Measurements from ENCODE around the gene FAM186B.
"Not testable (repeated sequence)": the region's sequence is repeated elsewhere in the genome, so short reads cannot be mapped to it uniquely, and the experiment has no call there.

Gene FAM186B

DNA sequence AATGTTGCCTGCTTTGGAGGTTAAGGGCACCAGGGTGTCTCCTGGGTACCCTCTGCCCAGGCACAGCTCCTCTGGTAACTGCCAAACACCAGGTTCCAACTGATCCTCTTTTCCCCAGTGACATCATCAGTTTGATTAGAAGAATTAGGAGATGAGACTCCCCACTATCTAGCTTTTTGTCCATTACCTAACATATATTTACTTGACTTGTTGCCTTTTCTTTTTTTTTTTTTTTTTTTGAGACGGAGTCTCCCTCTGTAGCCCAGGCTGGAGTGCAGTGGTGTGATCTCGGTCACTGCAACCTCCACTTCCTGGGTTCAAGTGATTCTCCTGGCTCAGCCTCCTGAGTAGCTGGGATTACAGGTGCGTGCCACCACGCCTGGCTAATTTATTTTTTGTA is at the start of gene FAM186B:
TSS of gene FAM186B (minus strand) at position 101 of the 400 bp plus-strand sequence. CDS start 162 bp downstream, outside the sequence.
- H3K9me3 ChIP-seq (ENCODE audit: insufficient read depth, low read depth, low read length); H3K9ac ChIP-seq (ENCODE audit: low read depth, low read length); H3K36me3 ChIP-seq (ENCODE audit: insufficient read depth, low read depth, low read length); H3K27ac ChIP-seq (ENCODE audit: low read length); H3K4me1 ChIP-seq (ENCODE audit: insufficient read depth, low read length); H3K4me3 ChIP-seq (ENCODE audit: low read length): not testable (repeated sequence)
- peaks cover 14% of the 10 kb centered on the region; the same call in 1 of the 2 replicates for H3K27me3 ChIP-seq (ENCODE audit: insufficient read depth, low read length)

DNA sequence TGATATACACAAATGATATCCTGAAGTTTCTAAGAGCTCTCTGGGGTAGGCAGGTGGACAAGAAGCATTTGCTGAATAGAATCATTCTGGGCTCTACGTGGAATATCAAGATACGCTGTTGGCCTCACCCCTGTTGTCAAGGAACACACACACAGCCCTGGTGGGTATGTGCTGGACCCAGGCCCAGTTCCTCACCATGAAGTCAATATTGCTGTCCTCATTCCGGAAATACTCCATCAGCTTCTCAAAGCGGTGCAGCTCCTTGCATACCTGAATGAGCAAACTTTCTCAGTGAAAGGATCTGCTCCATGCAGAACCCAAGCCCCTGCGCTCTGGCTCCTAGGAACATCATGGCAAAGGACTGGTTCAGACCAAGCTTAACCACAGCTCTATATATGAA is 49.3 kb upstream of the FAM186B start:
- no peaks in the 10 kb centered on the region for H3K27me3 ChIP-seq (ENCODE audit: insufficient read depth, low read length)
- H3K9ac ChIP-seq (ENCODE audit: low read depth, low read length): no peak overlapping the region
- H3K4me1 ChIP-seq (ENCODE audit: insufficient read depth, low read length): no peaks in the 10 kb centered on the region
- H3K9me3 ChIP-seq (ENCODE audit: insufficient read depth, low read depth, low read length): no peaks in the 10 kb centered on the region
- no peak overlapping the region for H3K27ac ChIP-seq (ENCODE audit: low read length)
- peaks cover 91% of the 10 kb centered on the region for H3K36me3 ChIP-seq (ENCODE audit: insufficient read depth, low read depth, low read length)
- no peak overlapping the region for H3K4me3 ChIP-seq (ENCODE audit: low read length)

DNA sequence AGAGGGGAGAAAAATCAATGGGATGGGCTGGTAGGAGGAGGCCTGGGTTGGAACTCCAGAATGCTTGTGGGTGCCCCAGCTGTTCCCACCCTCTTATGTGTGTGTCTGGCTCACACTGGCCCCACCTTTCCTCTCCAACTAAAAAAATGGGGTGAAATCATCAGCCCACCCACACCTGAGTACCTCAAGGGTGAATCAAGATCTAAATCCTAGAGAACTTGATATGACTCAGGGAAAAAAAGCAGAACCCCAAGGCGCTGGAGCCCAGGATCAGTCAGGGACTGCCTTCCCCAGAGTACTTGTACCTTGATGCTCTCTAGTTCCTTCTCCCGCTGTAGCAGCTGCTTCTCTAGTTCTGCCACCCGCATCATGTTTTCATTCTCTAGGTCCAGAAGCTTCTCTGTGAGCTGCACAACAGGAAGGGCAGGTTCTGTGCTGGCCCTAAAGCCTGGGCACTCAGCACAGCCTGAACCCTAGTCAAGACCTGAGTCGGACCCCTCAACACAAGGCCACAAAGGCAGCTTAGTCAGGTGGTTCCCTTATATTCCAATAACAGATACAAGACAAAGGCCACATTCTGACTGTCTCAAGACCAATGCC is 47.6 kb upstream of the FAM186B start:
- no peaks in the 10 kb centered on the region for H3K27me3 ChIP-seq (ENCODE audit: insufficient read depth, low read length)
- H3K36me3 ChIP-seq (ENCODE audit: insufficient read depth, low read depth, low read length): peaks cover 94% of the 10 kb centered on the region
- no peaks in the 10 kb centered on the region for H3K4me1 ChIP-seq (ENCODE audit: insufficient read depth, low read length)
- no peak overlapping the region for H3K27ac ChIP-seq (ENCODE audit: low read length)
- H3K9ac ChIP-seq (ENCODE audit: low read depth, low read length): no peak overlapping the region
- H3K9me3 ChIP-seq (ENCODE audit: insufficient read depth, low read depth, low read length): no peaks in the 10 kb centered on the region
- no peak overlapping the region for H3K4me3 ChIP-seq (ENCODE audit: low read length)

GRCh38 chr12:49651855-49652254 is 46.4 kb upstream of the FAM186B start:
- no peaks in the 10 kb centered on the region for H3K4me1 ChIP-seq (ENCODE audit: insufficient read depth, low read length)
- H3K9ac ChIP-seq (ENCODE audit: low read depth, low read length): no peak overlapping the region
- H3K4me3 ChIP-seq (ENCODE audit: low read length): no peak overlapping the region
- no peaks in the 10 kb centered on the region for H3K9me3 ChIP-seq (ENCODE audit: insufficient read depth, low read depth, low read length)
- peaks cover 93% of the 10 kb centered on the region for H3K36me3 ChIP-seq (ENCODE audit: insufficient read depth, low read depth, low read length)
- H3K27me3 ChIP-seq (ENCODE audit: insufficient read depth, low read length): no peaks in the 10 kb centered on the region
- H3K27ac ChIP-seq (ENCODE audit: low read length): no peak overlapping the region

GRCh38 chr12:49649892-49650291 is 44.5 kb upstream of the FAM186B start:
- Histone ChIP-seq H3K9ac (ENCODE audit: low read depth, low read length) (no peak overlapping the region), H3K4me3 (ENCODE audit: low read length) (no peak overlapping the region), H3K36me3 (ENCODE audit: insufficient read depth, low read depth, low read length) (peaks cover 94% of the 10 kb centered on the region), H3K4me1 (ENCODE audit: insufficient read depth, low read length) (no peaks in the 10 kb centered on the region), H3K9me3 (ENCODE audit: insufficient read depth, low read depth, low read length) (no peaks in the 10 kb centered on the region), H3K27me3 (ENCODE audit: insufficient read depth, low read length) (no peaks in the 10 kb centered on the region), H3K27ac (ENCODE audit: low read length) (no peak overlapping the region)

DNA sequence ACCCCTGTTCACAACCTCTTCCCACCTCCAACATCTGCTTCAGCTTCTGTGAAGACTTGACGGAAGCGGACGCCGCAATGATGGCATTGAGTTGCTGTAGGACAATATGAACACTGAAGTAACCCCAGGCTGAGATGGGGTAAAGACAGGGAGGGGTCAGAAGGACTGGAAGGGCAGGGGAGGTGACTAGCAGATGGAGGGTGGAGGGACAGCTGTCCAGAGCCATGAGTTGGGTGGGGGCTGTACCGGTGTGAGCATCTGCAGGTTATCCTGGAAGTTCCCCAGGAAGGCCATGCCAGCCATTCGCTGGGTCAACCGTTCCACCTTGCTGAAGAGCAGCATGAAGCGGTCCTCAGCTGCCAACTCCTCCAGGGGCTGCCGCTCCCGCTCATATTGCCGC is 44.0 kb upstream of the FAM186B start:
- H3K36me3 ChIP-seq (ENCODE audit: insufficient read depth, low read depth, low read length): peaks cover 93% of the 10 kb centered on the region
- H3K9me3 ChIP-seq (ENCODE audit: insufficient read depth, low read depth, low read length): no peaks in the 10 kb centered on the region
- no peaks in the 10 kb centered on the region for H3K4me1 ChIP-seq (ENCODE audit: insufficient read depth, low read length)
- H3K27me3 ChIP-seq (ENCODE audit: insufficient read depth, low read length): no peaks in the 10 kb centered on the region
- no peak overlapping the region for H3K4me3 ChIP-seq (ENCODE audit: low read length)
- no peak overlapping the region for H3K9ac ChIP-seq (ENCODE audit: low read depth, low read length)
- no peak overlapping the region for H3K27ac ChIP-seq (ENCODE audit: low read length)

DNA sequence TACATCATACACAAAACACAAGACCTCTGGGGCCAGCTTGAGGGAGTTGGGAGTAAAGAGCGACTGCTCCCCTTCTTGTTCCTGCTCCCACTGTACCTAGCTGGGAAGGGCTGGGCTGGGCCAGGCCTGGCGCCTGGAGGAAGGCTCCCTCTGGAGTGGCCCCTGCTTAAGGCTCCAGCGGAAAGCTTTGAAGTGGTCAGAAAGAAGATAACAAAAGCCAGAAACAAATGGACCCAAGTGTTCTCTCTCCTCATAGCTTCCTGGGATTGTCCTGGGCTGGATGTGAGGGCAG is 43.2 kb upstream of the FAM186B start:
- no peaks in the 10 kb centered on the region for H3K4me1 ChIP-seq (ENCODE audit: insufficient read depth, low read length)
- H3K27ac ChIP-seq (ENCODE audit: low read length): no peak overlapping the region
- no peaks in the 10 kb centered on the region for H3K27me3 ChIP-seq (ENCODE audit: insufficient read depth, low read length)
- H3K9me3 ChIP-seq (ENCODE audit: insufficient read depth, low read depth, low read length): no peaks in the 10 kb centered on the region
- no peak overlapping the region for H3K4me3 ChIP-seq (ENCODE audit: low read length)
- no peak overlapping the region for H3K9ac ChIP-seq (ENCODE audit: low read depth, low read length)
- H3K36me3 ChIP-seq (ENCODE audit: insufficient read depth, low read depth, low read length): peaks cover 94% of the 10 kb centered on the region

DNA sequence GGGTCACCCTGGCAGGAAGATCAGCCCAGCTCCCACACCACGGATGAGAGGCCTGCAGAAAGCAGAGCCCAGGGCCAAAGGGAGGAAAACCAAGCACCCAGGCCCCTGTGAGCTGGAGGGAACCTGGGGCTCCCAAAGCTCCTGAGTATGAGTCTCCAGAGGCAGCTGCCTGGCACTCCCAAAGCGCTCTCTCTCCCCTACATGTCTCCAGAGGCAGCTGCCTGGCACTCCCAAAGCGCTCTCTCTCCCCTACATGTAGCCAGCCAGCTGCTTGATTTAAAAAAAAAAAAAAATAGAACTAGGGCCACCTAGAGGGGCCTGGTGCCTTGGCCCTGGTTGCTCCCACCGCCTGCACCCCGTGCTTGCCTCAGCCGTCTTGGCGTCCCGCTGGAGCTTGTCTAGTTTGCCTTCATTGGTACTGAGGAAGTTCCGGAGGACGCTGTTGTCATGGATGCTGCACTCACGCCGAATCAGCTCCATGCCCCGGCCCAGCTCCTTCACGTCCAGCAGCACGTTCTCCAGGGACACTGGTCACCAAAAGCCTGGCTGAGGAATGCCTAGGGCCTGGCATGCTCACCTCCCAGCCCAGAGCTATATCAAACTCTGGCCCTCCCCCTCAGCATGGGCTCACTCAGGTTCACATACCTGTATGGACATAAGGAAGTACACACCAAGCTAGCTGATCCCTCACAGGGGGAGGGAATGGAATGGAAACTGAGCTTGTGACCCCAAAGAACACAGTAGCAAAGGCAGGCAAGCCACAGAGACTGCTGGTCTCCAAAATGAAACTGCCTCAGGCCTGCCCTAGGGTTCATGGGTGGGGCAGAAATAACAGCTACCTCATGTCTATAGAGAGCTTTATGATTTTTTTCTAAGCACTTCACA is 42.6 kb upstream of the FAM186B start:
- Histone ChIP-seq H3K36me3 (ENCODE audit: insufficient read depth, low read depth, low read length) (peaks cover 94% of the 10 kb centered on the region), H3K4me1 (ENCODE audit: insufficient read depth, low read length) (no peaks in the 10 kb centered on the region), H3K4me3 (ENCODE audit: low read length) (no peak overlapping the region), H3K9ac (ENCODE audit: low read depth, low read length) (no peak overlapping the region), H3K9me3 (ENCODE audit: insufficient read depth, low read depth, low read length) (no peaks in the 10 kb centered on the region), H3K27ac (ENCODE audit: low read length) (no peak overlapping the region), H3K27me3 (ENCODE audit: insufficient read depth, low read length) (no peaks in the 10 kb centered on the region)

DNA sequence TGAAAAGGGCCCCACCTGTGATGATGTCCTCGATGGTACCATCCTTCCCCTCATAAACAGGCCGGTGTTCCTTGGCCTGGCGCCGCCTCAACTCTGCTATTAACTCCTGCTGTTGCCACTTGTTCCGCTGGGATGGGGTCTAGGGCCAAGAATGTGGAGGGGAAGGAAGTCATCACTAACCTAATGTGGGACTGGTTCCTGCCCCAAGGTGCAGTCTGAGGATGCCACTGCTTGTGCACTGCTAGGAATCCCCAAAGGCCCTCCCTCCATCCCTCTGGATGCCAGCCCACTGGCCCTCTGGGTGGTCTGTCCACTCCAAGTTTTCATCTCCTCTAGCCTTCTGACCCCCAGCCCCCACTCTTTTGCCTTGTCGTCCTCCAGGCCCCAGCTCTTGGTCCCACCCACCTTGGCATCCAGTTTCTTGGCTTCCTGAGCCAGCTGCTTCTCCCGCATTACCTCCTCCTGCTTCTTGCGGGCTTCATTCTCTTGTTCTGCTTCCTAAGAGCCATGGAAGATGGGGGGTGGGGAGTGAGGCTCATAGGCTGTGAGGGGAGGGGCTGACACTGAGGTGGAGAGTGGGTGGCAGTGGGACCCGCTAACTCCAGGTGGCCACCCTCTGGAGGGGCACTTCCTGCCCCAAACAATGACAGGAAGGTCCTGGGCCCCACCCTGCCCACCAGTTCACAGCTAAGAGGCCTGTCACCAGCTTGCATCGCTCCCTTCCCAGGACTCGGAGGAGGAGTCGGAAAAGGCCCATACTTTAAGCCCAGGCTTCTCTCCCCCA is 41.6 kb upstream of the FAM186B start:
- H3K36me3 ChIP-seq (ENCODE audit: insufficient read depth, low read depth, low read length): peaks cover 91% of the 10 kb centered on the region
- no peak overlapping the region for H3K9ac ChIP-seq (ENCODE audit: low read depth, low read length)
- H3K4me3 ChIP-seq (ENCODE audit: low read length): no peak overlapping the region
- no peaks in the 10 kb centered on the region for H3K4me1 ChIP-seq (ENCODE audit: insufficient read depth, low read length)
- H3K9me3 ChIP-seq (ENCODE audit: insufficient read depth, low read depth, low read length): no peaks in the 10 kb centered on the region
- H3K27me3 ChIP-seq (ENCODE audit: insufficient read depth, low read length): no peaks in the 10 kb centered on the region
- no peak overlapping the region for H3K27ac ChIP-seq (ENCODE audit: low read length)

DNA sequence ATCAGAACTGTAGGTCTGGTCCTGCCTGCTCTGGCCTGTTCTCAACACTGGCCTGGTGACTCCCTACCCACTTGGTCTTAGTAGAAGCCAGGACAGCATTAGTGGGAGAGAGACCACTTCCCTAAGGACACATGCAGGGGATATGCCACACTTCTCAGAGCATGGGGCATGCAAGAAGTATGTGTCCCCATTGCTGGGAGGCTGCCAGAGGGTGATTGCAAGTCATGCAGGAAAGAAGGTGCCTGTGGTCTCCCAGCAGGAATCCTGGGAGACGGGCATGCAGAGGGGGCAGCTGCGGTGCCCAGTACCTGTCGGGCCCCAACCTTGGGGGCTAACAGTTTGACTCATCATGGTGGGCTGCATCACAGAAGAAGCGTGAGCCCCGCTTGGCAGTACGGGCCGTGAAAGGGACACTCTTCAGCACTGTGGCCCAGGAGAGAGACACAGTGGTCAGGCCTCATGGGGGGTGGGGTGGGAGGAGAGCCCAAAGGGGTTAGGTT is 40.9 kb upstream of the FAM186B start:
- Histone ChIP-seq H3K27me3 (ENCODE audit: insufficient read depth, low read length) (no peaks in the 10 kb centered on the region), H3K9ac (ENCODE audit: low read depth, low read length) (no peak overlapping the region), H3K9me3 (ENCODE audit: insufficient read depth, low read depth, low read length) (no peaks in the 10 kb centered on the region), H3K27ac (ENCODE audit: low read length) (no peak overlapping the region), H3K36me3 (ENCODE audit: insufficient read depth, low read depth, low read length) (peaks cover 85% of the 10 kb centered on the region), H3K4me3 (ENCODE audit: low read length) (no peak overlapping the region), H3K4me1 (ENCODE audit: insufficient read depth, low read length) (no peaks in the 10 kb centered on the region)

GRCh38 chr12:49645146-49646039 is 40.0 kb upstream of the FAM186B start:
- no peaks in the 10 kb centered on the region for H3K27me3 ChIP-seq (ENCODE audit: insufficient read depth, low read length)
- H3K36me3 ChIP-seq (ENCODE audit: insufficient read depth, low read depth, low read length): peaks cover 75% of the 10 kb centered on the region
- no peaks in the 10 kb centered on the region for H3K4me1 ChIP-seq (ENCODE audit: insufficient read depth, low read length)
- no peak overlapping the region for H3K9ac ChIP-seq (ENCODE audit: low read depth, low read length)
- no peaks in the 10 kb centered on the region for H3K9me3 ChIP-seq (ENCODE audit: insufficient read depth, low read depth, low read length)
- H3K27ac ChIP-seq (ENCODE audit: low read length): no peak overlapping the region
- no peak overlapping the region for H3K4me3 ChIP-seq (ENCODE audit: low read length)
